ENCODE results near the gene KIF1B.

The KIF1B gene

DNA sequence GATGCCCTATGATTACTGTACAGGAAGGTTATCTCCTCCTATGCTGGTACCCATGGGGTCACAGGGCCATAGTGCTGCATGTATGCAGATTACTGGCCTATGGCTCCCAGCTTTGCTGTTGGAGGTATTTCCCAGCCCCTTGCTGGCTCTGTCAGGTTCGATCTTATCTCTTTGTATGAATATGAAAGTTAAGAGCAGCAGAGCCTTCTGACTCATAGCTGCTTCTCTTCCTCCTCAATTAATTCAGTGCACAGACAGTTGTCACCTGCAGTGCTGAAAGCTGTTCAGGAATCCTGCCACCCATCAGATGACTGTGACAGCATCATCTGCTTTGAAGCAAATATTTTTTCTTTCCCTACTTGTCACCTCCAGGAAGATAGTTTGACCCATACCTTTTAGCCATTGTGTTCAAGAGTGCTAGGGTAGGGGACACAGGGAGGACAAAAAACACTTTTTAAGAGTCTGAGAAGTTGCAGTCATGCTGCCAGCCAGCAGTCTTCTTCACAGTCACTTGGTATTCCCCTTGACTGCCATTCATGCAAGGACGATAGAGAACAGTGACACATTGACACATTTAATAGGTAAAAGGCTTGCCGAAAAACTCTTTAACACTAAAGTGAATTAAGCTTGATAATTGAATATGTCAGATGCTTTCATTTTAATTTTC lies 73.1 kb downstream of the KIF1B start:
- no peak for DNase-seq

DNA sequence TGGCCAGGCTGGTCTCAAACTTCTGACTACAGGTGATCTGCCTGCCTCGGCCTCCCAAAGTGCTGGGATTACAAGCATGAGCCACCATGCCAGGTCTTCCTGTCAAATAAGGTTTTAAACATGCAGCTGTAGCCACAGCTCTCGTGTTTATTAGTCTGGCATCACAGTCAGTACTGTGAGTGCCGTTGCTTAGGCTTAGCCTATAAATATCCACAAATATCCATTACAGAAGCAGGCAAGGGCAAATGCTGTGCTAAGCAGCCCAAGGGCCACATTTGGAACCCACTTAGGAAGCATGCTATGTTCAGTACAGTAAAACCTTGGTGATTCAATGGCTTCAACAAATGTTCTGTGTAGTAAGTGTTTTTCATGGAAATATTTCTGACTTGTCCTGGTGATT lies 75.9 kb downstream of the KIF1B start:
- no peak for DNase-seq

- DNase-seq, result no peak
Observed at GRCh38 chr1:10287023-10287645, 76.8 kb downstream of the KIF1B start.

GRCh38 chr1:10288029-10288615 lies 77.8 kb downstream of the KIF1B start:
- no peak for DNase-seq

DNA sequence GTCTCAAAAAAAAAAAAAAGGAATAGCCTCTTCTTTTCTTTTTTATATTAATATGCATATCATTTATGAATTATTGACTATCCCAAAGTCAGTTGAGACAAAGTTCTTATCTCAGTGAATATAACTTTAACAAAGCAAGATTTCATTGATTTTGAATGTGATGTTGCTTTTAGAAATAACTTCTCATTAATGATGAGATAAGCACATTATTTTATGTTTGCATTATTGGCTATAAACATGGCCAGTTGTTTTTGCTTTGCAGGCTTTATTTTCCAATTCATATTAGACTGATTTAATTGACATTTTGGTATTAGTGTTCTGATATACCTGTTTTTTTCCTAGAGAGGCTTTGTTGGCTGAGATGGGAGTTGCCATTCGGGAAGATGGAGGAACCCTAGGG lies 81.3 kb downstream of the KIF1B start:
- no peak for DNase-seq

GRCh38 chr1:10292188-10292587 lies 81.8 kb downstream of the KIF1B start:
- DNase-seq, result no peak

- DNase-seq, result no peak
Observed at GRCh38 chr1:10295481-10296085, 85.2 kb downstream of the KIF1B start.

DNA sequence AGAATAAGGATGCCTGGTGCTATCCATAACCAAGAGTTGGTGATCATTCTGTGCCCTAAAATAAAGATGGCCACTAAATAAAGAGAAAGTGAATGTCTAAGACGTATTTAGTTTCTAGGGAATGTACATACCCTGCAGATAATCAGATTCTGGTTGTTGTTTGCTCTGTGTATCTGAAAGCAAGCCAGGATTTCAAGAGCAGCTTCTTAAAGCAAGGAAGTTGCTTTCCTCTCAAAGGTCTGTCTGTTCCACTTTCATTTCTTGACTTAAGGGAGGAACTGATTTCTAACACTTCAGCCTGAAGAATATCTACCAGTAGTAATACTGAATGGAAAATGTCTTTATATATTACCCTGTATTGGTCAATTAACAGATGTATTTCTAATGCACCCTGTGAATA lies 88.8 kb downstream of the KIF1B start:
- no peak for DNase-seq

DNA sequence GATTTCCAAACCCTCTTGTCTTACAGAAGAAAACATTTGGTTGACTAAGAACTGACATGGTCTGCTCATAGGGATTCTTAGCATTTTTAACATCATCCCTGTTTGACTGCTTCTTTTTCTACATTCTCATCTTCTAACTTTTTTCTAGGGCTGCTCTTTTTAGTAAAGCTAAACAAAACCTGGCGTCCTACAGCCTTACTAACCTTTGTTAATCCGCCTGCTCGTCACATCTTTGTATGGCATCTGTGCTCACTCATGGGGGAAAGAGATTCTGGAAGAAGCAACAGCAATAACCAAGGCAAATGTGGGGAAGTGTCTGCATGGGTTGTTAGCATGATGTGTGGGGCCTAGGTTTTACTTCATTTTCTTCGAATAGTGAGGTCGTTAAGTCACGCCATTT lies 92.0 kb downstream of the KIF1B start:
- no peak for DNase-seq

DNA sequence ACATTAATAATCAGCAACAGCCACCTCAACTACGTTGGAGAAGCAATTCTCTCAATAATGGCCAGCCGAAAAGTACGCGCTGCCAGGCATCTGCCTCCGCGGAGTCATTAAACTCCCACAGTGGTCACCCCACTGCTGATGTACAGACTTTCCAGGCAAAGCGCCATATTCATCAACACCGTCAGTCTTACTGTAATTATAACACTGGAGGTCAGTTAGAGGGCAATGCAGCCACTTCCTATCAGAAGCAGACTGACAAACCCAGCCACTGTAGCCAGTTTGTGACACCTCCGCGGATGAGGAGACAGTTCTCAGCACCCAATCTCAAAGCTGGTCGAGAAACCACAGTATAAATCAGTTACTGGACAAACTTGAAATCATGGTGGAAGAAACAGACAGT lies 93.9 kb downstream of the KIF1B start:
- DNase-seq, result no peak

GRCh38 chr1:10306435-10306834 lies 96.1 kb downstream of the KIF1B start:
- no peak for DNase-seq

DNA sequence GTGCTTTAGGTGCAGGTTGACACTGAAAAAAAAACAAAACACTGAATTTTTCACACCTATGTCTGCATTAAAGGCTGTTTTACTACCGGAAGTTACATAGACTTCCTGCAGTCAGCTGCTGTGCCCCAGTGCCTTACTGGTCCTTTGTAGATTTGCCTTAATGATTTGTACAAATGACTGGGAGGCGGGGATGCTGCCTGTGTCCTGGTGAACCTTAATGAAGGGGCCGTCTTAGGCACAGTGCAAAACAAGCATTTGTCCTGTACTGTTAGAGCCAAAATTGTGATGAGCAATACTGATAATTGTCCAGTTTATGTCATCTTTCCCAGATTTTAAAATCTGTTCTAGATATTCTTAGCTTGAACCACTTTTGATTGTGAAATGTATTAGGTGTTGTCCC lies 97.6 kb downstream of the KIF1B start:
- DNase-seq, result no peak

DNA sequence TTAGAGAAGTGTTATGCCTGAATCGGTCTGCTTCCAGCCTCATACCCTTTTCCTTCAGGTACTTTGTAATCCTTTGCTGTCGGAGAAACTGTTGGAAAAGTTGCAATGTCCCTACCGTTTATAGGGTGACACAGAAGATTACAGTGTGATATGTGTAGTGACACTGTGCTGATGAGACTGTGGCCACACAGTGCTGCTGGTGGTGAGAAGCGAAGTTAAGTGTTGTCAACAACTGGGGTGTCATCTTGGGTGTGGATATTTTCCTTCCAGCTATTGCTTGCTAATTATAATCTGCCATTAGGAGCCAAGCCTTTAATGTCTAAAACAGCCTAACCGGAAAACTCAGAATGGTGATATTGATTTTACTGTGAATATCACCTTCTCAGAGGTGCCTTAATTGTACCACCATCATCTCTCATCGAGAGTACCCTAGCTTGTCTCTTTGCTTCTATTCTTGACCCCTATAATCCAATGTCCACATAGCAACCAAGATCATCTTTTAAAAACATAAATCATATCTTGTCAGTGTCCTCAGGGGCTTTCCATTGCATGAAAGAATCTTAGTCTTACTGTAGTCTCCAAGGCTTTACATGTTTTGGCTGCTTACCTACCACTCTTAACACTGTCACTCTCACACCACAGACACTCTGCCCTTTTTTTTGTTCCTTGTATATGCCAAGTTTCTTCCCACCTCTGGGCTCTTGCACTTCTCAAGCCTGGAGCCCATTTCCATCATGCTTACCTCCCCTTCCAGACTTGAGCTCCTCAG lies 99.1 kb downstream of the KIF1B start:
- DNase-seq, result no peak

- DNase-seq, result no peak
Observed at GRCh38 chr1:10316752-10317151, 106.4 kb downstream of the KIF1B start.

DNA sequence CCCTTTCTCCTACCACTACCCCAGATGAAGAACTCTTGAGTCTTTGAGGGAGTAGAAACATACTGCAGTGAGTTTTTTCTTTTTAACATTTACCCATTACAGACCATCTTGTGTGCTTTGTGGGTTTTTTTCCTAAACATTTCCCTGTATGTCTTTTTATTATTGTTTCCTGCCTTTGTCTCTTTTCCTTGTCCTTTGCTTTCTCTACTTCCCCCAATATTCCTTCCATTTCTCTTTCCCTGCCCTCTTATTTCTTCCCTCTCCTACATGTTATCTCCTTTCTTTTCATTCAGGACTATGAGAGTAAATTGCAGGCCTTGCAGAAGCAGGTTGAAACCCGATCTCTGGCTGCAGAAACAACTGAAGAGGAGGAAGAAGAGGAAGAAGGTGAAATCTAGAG lies 109.4 kb downstream of the KIF1B start:
- no peak for DNase-seq

DNA sequence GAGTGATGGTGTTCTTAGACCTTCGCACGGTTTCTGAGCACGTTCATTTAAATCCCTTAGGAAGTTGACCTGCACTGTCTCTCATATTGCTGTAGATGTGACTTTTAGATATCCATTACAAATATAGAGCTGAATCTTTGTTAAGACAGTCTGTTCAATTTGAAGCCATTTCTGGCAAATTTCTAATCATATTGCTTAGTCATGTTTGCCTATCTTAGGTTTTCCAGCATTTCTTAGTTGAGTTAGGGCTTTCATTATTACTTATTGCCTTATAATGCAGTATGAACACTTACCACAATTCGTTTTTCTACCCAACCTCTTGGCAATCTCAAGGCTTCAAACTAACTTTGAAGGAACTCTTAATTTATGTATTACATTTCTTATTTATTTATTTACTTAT lies 110.0 kb downstream of the KIF1B start:
- DNase-seq, result no peak

DNA sequence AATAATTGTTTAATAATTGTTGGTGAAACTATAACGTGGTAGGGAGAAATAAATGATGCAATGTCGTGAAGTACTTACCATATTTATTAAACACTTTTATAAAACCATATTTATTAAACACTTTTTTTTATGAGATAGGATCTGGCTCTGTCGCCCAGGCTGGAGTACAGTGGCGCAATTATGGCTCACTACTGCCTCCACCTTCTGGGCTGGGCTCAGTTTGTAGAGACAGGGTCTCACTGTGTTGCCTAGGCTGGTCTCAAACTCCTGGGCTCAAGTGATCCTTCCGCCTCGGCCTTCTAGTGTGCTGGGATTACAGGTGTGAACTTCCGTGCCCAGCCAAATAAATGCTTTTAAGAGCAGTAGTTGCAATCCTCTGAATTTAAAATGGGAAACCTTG lies 112.5 kb downstream of the KIF1B start:
- DNase-seq, result no peak

DNA sequence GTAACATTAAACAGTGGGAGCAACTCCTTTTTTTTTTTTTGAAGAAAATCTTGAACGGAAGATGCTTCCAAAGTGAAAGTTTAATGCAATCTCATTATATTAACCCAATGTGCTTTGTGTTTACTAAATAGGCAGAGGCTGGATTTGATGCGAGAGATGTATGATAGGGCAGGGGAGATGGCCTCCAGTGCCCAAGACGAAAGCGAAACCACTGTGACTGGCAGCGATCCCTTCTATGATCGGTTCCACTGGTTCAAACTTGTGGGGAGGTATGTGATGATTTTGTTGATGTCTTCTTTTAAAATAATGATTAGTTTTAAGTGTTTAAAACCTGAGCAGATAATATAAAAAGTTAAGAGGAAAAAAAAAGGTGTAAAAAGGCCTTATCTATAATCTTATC lies 114.3 kb downstream of the KIF1B start:
- DNase-seq, result no peak

DNA sequence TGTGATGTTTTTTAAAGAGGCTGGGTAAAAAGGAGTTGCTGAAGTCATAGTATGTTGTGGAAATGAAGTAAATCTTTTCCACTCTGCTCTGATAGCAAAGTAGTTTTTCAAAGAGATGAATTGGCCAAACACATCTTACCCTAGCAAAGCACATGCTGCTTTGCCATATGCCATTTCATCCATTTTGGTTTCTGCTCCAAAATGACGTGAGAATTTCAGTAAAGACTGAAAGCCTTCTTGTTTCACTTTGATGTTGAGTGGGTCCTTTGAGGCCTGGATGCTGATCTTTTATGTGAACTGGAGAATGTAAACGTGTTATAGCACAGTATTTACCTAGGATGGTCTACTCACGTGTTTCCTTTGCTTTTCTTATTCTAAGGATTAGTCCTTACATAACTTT lies 115.2 kb downstream of the KIF1B start:
- DNase-seq, result no peak

- DNase-seq, result no peak
Observed at GRCh38 chr1:10326251-10326650, 115.9 kb downstream of the KIF1B start.

DNA sequence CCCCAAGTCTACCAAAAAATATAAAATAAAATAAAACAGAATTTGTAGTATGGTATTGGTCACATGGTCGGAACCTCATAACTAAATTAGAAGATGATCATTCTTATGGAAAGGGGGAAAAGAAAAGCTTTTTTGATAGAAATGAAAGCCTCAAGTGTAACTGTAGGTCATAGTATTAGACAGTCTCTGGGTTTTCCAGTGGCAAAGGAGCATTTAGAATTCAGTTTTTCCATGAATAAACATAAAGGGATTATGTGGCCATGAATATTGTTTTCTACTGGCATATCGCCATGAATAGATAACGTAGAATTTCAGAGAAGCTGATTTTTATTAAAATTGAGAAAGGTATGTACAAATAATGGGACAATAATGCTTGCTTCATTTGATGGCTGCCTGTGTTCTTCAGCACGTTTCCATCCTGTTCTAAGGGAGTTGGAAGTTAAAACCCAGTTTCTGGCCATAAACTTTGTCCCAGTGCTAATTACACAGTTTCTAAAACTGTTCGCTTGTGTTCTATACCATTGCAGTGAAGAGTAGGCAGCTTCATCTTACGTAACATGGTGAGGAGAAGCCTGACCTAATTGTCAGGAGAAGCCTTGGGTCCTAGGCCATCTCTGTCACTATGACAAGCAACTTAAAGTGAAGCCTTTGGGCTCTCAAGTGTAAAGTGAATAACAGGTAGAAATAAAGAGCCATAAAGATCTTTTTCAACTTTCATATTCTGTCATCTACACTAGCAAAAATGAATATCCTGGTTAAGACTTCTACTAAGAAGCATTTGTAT lies 118.0 kb downstream of the KIF1B start:
- DNase-seq, result no peak

DNA sequence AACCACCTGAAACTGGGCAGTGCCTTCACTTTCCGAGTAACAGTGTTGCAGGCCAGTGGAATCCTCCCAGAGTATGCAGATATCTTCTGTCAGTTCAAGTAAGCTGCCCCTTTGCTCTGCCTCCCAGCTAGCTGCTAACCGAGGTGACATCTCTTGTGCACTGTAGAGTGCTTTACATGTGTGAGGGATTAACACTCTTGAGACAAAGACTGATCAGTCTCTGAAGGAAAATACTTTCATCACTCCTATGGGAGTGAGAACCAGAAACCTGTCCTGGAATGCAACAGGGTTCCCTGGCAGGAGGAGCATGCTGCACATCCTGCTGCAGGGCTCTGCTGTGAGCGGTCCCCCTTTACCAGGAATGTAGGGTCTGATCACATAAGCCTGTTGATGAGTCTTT lies 127.1 kb downstream of the KIF1B start:
- DNase-seq, result no peak

- peak; percentile 30 for DNase-seq
Observed at GRCh38 chr1:10338047-10338446, 127.7 kb downstream of the KIF1B start.

Measured in stimulated activated CD4-positive, alpha-beta T cell treated with anti-CD3 and anti-CD28 coated beads, Interleukin-12 subunit alpha, Interleukin-12 subunit beta, amount 100 ng/mL, for 4 hours (primary cell).